IPS DF 4.7 (cell line): ENCODE results near the gene PEX13.
"Not testable (repeated sequence)": the region's sequence is repeated elsewhere in the genome, so short reads cannot be mapped to it uniquely, and the experiment has no call there.

Experiments
- DNase-seq: peaks from one replicate; pipeline ENCODE4 v3.0.0-alpha.2; 2013; ENCODE audit warnings: low spot score; ENCODE audit errors: extremely low read depth

PEX13 gene

GRCh38 chr2:61006486-61007105, 10.9 kb upstream of the PEX13 start:
- no peak for DNase-seq

- DNase-seq: no peak
Measured at GRCh38 chr2:61009355-61009754, 8.2 kb upstream of the PEX13 start.

GRCh38 chr2:61011678-61012077, 5.8 kb upstream of the PEX13 start:
- no peak for DNase-seq

GRCh38 chr2:61012303-61012702, 5.2 kb upstream of the PEX13 start:
- not testable (repeated sequence) for DNase-seq

- DNase-seq: no peak
Measured at GRCh38 chr2:61013382-61013781, 4.1 kb upstream of the PEX13 start.

- no peak for DNase-seq
Measured at GRCh38 chr2:61014763-61015162, 2.8 kb upstream of the PEX13 start.

GRCh38 chr2:61015976-61016375, 1.5 kb upstream of the PEX13 start:
- no peak for DNase-seq

- DNase-seq: no peak
Measured at GRCh38 chr2:61016392-61017002, 1.0 kb upstream of the PEX13 start.

- DNase-seq: peak; percentile 81
Measured at GRCh38 chr2:61017003-61017555, 441 bp upstream of the PEX13 start.

GRCh38 chr2:61018318-61018755, 817 bp downstream of the PEX13 start:
- no peak for DNase-seq

- no peak for DNase-seq
Measured at GRCh38 chr2:61018798-61019197, 1.3 kb downstream of the PEX13 start.

- DNase-seq: no peak
Measured at GRCh38 chr2:61021228-61021660, 3.7 kb downstream of the PEX13 start.

- no peak for DNase-seq
Measured at GRCh38 chr2:61023670-61024069, 6.2 kb downstream of the PEX13 start.

GRCh38 chr2:61029533-61029932, 12.0 kb downstream of the PEX13 start:
- no peak for DNase-seq

GRCh38 chr2:61034592-61034991, 17.1 kb downstream of the PEX13 start:
- not testable (repeated sequence) for DNase-seq

GRCh38 chr2:61036643-61037042, 19.1 kb downstream of the PEX13 start:
- DNase-seq: not testable (repeated sequence)

GRCh38 chr2:61042807-61043206, 25.3 kb downstream of the PEX13 start:
- DNase-seq: no peak

- no peak for DNase-seq
Measured at GRCh38 chr2:61044636-61045035, 27.1 kb downstream of the PEX13 start.

GRCh38 chr2:61045226-61045625, 27.7 kb downstream of the PEX13 start:
- DNase-seq: no peak

- no peak for DNase-seq
Measured at GRCh38 chr2:61045999-61046398, 28.5 kb downstream of the PEX13 start.

GRCh38 chr2:61055557-61055956, 38.0 kb downstream of the PEX13 start:
- DNase-seq: no peak

- DNase-seq: no peak
Measured at GRCh38 chr2:61057562-61057961, 40.0 kb downstream of the PEX13 start.

GRCh38 chr2:61059382-61059781, 41.9 kb downstream of the PEX13 start:
- DNase-seq: no peak
